NCI-H187 treated with DMSO at 0.1 percent for 48 hours (cell line): ENCODE measurements around the gene ROCK2.

Source experiments
- DNase-seq: peaks from one replicate; lab custom pipeline; 2025; lab: John Stamatoyannopoulos, UW

Gene ROCK2

DNA sequence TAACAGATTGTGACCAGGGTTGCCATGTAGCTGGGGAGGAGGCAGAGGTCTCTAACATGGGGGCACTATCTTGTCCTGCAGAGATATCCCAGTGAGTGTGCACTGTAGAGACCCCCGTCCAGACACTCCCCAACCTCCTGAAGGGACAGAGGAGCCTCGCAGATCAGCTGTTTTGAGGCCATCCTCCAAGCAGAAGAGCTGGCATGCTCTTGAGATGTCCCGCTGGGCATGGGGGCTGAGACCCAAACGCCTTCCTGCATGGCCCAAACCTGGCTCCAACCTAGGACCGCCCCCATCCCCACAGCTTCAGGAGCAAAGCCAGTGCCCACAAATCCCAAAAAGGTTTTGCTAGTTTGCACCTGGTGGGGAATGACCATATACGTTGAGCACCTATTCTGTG is 191.8 kb downstream of the ROCK2 start:
- DNase-seq, result no peak

- no peak for DNase-seq
Observed at GRCh38 chr2:11147263-11147662, 197.2 kb downstream of the ROCK2 start.

- DNase-seq, result no peak
Observed at GRCh38 chr2:11146076-11146475, 198.4 kb downstream of the ROCK2 start.

DNA sequence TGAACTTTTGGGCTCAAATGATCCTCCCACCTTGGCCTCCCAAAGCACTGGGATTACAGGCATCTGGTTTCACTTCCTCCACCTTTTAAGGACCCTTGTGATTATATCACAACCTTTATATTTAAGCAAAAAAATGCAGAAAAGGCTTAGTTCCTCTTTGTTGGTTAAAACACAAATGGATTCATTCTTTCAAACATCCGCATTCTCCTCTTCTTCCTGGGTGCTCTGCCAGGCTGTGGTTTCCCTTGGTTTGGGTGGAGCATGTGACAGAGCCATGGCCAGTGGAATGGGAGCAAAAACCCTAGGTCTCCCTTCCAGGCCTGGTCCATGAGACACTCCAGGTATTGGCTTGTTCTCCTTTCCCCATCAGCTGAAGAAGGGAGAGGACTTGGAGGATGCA is 199.1 kb downstream of the ROCK2 start:
- no peak for DNase-seq

DNA sequence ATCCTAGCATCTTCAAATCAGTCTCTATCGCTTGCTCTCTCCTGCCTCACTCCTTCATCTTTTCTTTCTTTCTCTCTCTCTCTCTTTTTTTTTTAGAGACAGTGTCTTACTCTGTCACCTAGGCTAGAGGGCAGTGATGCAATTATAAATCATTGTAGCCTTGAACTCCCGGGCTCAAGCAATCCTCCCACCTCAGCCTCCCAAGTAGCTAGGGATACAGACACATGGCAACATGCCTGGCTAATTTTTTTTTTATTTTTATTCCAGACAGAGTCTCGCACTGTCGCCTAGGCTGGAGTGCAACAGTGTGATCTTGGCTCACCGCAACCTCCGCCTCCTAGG is 199.7 kb downstream of the ROCK2 start:
- no peak for DNase-seq

DNA sequence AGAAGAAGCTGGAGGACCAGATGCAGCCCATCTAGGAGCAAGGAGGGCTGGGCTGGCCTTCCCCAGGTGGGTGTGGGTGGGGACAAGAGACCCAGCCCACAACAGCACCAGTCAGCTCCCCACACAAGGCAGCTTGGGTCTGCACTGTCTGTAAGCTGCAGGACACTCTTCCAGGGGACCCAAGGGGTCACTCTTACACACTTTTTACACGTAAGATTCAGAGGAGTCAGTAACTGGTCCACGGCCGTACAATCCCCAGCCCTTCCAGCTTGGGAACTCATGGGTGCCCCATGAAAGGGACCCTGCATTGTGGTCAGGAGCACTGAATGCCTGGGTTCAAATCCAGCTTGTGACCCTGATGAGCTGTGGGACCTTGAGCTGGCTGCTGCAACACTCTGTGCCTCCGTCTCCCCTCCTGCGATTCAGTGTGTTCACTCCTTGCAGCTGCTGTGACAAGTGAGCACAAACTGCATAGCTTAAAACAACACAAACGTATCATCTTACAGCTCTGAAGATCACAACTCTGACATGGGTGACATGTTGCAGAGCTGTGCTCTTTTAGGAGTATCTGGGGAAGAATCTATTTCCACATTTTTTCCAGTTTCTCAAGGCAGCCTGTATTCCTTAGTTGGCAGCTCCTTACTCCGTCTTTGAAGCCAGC is 200.2 kb downstream of the ROCK2 start:
- no peak for DNase-seq

DNA sequence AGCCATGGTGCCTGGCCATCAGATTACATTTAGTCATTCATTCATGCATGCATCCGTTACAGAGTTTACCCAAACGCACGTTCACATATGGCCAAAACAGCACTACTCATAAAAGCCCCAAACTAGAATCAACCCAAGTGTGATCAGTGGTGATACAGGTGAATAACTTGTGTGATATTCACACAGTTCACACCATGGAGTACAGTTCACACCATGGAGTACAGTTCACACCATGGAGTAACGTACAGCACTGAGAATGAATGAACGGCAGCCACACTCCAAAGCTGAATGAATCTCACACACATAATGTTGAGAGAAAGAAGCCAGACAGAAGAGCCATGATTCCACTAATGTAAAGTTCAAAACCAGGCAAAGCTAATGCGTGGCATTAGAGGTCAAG is 201.4 kb downstream of the ROCK2 start:
- no peak for DNase-seq

DNA sequence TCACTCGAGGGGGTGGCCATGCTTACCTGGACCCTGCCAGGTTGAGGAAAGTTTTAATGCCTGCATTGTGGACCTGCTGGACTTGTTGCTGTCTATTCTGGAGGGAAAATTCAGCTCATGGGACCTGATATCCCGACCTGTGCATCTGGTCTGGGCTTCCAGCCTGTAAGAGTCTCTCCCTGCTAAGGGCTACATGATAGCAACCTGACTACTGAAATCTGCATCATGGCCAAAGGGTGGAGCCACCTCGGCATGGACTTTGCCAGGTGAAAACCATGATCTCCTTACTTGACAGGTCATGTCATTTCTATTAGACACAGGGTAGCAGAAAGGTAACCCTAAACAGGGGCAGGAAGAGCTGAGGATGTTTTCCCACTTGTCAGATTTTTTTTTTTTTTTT is 202.1 kb downstream of the ROCK2 start:
- DNase-seq, result no peak

DNA sequence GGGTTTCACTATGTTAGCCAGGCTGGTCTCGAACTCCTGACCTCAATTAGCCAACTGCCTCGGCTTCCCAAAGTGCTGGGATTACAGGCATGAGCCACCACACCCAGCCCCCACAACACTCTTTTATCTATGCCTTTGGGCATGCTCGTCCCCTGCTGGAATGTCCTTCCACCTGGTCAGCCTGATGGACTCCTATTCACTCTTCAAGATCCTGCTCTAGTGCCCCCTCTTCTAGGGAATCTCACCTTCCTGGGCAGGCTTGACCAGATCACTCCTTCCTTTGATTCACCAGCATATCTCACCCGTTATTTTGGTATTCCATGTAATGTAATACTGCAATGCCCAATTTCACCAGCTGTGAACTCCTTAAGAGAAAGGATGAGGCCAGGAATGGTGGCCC is 203.1 kb downstream of the ROCK2 start:
- DNase-seq, result no peak

- DNase-seq, result no peak
Observed at GRCh38 chr2:11140492-11140891, 203.9 kb downstream of the ROCK2 start.

- no peak for DNase-seq
Observed at GRCh38 chr2:11134349-11134748, 210.1 kb downstream of the ROCK2 start.

GRCh38 chr2:11133936-11134320 is 210.5 kb downstream of the ROCK2 start:
- no peak for DNase-seq

GRCh38 chr2:11133238-11133935 is 211.0 kb downstream of the ROCK2 start:
- no peak for DNase-seq

GRCh38 chr2:11132036-11132671 is 212.3 kb downstream of the ROCK2 start:
- DNase-seq, result no peak

DNA sequence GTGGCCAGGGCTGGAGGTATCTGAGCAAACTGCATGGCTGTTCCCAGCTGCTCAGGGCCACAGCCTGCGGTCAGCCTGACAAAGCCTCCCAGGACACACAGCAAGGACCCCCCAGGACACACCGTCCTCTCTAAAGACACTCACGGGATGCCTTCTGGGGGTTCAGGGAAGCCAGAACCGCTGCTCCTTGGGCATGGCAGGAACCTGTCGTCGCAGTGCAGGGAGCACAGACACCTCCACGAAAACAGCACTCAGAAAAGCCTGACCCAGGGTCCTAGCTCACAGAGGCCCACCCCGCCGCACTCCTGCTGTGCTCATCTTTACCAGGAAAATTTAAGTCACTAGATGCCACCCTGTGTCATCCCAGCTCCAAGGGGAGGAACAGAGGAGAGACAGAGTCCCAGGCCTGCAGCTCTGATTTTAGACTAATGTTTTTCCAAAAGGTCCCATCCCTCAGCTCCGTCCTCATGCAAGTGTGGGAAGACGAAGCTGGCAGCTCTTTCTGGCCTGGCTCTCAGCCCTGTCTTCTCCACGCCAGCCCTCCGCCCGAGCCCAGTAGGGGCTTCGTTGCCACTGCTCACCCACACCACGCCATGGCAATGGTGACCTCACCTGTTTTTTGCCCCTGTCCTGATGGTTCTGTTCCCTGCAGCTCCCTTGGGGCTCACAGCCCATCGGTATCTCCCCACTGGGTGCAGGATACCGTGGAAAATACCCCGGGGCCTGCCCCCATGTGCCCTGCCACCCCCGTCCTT is 213.1 kb downstream of the ROCK2 start:
- DNase-seq, result no peak
